Muscle of back (tissue), 11 donors: Measurements from ENCODE around the gene IDS. TPM values are rescaled to one million over a fixed set of nuclear protein-coding genes. Genes with fewer than 3 reads are reported as not detected.
"Not testable (repeated sequence)": the region's sequence is repeated elsewhere in the genome, so short reads cannot be mapped to it uniquely, and the experiment has no call there.

Experiments
- DNase-seq, 3 donors: peaks; one replicate each; pipeline versions ENCODE4 v3.0.0 to v3.0.0-alpha.2; 2013
- polyA plus RNA-seq, 10 donors: library from polyadenylated mRNA; unstranded; fragments of 120-200 nt; gene quantifications; one replicate each; pipeline ENCODE4 v1.2.1, GENCODE V29; 2013; ENCODE audit not compliant: insufficient read length in 10 of 10

Gene IDS
- polyA plus RNA-seq, 10 donors = 18.7 to 33.3 (median 27.2) TPM

GRCh38 chrX:149504226-149504914 lies 736 bp downstream of the IDS start:
- DNase-seq = no peak

DNA sequence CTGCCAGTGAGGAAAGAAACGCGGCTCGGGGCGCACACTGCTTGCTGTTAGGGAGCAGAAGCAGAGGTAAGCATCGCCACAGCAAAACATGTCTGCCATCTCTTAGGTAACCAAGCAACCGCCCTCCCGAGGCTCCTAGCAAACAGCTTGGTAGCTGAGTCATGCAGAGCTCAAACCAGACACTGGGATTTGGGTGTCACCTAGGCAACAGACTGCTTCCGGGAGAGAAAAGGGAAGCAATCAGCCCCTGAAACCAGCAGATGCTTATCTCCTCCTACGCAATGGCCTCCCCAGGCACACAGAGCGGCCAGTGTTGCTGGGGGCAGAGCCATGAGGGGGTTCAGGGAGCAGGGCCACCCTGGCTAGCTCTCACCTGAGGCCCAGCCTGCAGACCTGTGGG lies 1.7 kb downstream of the IDS start:
- not testable (repeated sequence) for DNase-seq

DNA sequence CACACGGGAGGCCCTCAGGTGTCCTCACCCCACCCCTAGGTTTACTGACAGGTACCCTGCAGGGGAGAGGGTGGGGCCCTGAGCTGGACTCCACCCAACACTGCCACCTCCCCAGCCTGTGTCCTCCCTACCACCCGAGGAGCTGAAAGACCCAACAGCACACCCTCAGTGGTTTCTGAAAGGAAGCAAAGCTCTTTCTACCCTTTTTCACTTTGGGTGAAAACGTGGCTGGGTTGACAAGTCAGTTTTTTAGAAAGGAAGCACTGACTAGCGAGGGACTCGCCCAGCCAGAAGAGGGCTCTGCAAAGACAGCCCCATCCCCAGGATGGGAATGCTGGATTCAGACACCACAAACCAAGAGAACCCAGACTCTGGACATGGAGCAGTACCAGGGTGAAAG lies 2.2 kb downstream of the IDS start:
- DNase-seq = not testable (repeated sequence)

- no peak for DNase-seq
Observed at GRCh38 chrX:149499766-149500165, 5.3 kb downstream of the IDS start.

DNA sequence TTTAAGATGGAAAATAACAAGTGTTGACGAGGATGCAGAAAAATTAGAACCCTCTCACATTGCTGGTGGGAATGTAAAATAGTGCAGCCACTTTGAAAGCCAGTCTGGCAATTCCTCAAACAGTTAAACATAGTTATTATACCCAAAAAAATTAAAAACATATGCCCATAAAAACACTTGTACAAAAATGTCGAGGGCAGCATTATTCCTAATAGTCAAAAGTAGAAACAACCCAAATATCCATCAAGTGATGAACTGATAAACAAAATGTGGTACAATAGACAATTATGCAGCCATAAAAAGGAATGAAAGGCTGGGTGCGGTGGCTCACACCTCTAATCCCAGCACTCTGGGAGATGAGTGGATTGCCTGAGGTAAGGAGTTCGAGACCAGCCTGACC lies 6.3 kb downstream of the IDS start:
- DNase-seq = no peak

- no peak for DNase-seq
Observed at GRCh38 chrX:149497626-149498025, 7.5 kb downstream of the IDS start.

- DNase-seq = no peak
Observed at GRCh38 chrX:149497054-149497453, 8.1 kb downstream of the IDS start.

- no peak for DNase-seq
Observed at GRCh38 chrX:149495573-149496071, 9.5 kb downstream of the IDS start.

DNA sequence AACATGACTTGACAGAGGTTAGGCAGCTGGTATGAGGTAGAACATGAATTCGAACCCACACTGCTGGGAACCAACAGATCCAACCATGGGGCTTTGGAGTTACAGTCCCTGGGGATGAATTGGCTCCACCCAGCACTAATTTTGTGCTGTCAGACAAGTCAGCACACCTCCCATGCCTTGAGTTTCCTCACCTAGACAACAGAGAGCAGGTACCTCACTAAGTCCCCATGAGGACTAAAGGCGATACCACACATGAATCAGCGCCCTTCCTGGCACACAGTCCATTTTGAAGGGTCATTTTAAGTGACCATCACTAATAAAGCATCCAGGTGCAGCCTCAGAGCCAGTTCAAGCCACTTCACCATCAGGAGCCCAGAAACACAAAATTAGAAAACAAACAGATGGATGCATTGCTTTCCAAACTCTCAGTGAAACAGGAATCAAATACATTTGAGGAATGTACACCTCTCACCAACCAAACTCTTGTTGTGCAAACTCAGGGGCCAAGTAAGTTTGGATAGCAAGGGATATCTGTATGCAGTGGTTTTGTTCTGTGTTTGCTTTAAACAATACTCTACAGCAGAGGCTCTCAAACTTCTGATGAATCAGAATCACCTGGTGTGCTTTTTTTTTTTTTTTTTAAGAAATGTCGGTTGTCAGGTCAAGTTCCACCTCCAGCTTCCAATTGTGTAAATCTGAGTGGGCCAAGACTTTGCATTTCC lies 10.1 kb downstream of the IDS start:
- DNase-seq = no peak

GRCh38 chrX:149493567-149494562 lies 11.2 kb downstream of the IDS start:
- DNase-seq = no peak

- DNase-seq = no peak
Observed at GRCh38 chrX:149491812-149492211, 13.3 kb downstream of the IDS start.

DNA sequence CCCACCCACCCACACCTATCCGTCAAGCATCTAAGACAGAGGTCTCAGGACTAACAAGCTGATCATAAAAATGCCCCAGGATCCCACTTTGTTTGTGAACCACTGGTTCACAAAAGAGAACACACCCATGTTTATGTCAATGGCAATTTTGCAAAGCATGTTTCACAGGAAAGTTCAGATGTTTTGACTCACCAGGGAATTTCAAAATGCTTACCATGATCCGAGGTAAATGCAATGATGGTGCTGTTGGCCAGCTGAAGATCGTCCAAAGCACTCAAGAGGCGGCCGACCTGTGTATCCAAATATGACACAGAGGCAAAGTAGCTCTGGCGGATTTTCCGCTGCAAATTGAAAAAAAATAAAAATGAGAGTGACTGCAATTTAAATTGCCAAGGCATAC lies 15.0 kb downstream of the IDS start:
- DNase-seq = no peak

DNA sequence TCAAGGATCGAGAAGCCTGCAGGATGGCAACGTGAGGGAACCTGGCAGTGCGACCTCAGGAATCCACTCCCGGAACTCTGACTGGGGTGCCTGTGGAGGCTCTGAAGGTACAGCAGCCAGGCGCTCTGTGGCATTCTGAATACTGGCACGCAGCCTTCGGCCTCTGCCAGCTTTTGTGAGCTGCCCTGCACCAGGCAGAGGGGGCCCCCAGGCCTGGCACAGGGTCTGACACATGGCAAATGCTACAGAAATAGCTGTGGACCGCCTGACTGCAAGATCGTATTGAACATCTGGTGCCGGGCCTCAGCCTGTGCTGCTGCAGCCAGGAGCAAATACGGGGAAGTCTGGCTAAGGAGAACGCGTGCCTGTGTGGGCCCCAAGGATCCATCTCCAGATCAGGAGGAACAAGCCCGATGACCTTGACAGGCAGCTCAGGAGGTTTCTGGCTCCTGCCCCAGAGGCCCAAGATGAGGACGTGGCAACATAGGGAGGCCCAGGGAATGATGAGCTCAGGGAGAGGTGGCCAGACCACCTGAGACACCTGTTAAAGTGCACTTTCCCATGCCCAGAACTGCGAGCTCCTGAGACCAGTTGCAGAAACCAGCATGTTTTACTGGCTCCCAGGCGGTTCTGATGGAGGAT lies 16.6 kb downstream of the IDS start:
- not testable (repeated sequence) for DNase-seq

DNA sequence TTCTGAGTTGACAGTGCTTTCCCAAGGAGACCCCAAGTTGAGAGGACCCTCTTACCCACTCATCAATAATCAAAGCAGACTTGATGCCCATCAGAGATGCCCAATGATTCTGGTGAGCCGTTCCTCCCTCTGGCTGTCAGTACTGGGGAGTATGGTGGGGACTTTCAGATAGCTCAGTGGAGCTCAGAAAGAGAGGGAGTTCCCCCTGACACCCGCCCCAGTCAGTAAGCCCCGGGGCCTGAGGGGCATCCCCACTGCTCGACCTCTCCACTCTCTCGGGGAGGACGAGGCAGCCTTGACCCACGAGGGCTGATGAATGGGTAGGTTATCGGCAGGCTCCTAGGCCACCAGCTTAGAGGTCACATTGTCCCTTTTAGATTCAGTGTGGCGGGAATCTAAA lies 17.1 kb downstream of the IDS start:
- not testable (repeated sequence) for DNase-seq

GRCh38 chrX:149487292-149487691 lies 17.8 kb downstream of the IDS start:
- DNase-seq = no peak

- no peak for DNase-seq
Observed at GRCh38 chrX:149476513-149476912, 28.6 kb downstream of the IDS start.

DNA sequence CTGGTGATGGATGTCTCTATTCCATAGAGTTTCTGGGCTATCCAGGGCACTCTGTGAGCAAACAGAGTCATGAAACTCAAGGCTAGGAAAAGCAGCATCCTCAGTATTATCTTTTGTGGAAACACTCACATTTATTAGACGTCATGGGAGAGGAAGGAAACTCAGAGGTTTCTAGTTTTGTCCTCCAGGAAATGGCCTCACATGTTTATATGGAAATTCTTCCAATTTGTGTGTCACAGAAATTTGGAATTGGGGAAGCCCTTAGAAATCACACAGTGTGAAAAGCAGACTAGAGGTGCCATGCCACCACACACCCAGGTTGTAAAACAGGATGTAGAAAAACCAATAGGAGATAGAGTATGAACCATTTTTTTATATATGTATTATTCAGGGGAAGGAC lies 31.1 kb downstream of the IDS start:
- no peak for DNase-seq

- DNase-seq = no peak
Observed at GRCh38 chrX:149473092-149473491, 32.0 kb downstream of the IDS start.

- no peak for DNase-seq
Observed at GRCh38 chrX:149472625-149473024, 32.5 kb downstream of the IDS start.

- no peak for DNase-seq
Observed at GRCh38 chrX:149471397-149471796, 33.7 kb downstream of the IDS start.

DNA sequence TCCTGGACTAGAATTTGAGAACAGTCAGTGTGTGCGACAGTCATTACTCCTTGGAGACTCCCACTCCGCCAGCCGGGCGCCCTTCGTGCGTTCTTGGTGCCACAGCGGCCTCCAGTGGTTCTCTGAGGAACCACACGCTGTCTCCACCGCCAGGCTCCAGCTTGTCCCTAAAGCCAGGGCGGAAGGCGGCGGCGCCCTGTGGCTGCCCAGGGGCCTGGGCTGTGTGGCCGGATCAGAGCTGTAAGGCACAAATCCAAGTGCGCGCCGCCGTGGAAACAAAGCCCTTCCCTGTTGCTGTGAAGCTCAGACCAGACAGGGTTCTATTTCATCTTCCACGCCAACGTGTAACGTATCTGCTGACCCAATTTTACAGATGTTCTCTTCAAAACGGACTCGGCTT lies 34.2 kb downstream of the IDS start:
- peak; percentile 53 to 83 (median 78) for DNase-seq

DNA sequence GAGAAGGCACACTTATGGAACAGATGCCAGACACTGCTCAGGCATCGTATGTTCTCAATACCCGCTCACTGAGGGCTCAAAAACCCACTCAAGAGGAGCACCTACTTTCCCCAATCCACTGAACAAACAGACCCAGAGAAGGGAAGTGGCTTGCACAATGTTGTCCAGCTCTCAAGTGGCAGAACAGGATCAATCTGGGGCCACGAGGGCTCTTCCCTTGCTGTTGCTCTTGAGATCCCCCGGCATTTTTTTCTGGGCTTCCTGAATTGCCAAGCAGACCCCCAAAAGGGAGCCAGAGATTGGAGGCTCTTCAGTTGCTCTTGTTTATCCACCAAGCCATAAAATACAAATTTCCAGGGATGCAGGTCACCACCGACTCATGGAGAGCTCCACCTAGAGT lies 35.7 kb downstream of the IDS start:
- DNase-seq = no peak
